HepG2 (cell line): Measurements from ENCODE around the gene SIRT1. TPM values are rescaled to one million over a fixed set of nuclear protein-coding genes. Genes with fewer than 3 reads are reported as not detected.

Experiments
- ATAC-seq: fragments of 200-7000 bp; cut with Tn5 transposase; 3 replicates; pipeline ENCODE4 v1.9.1; 2020; ENCODE audit warnings: mild to moderate bottlenecking, moderate library complexity
- BruUV-seq: library from RNA; stranded (reverse); fragments of 400-500 nt; replicated peaks from 2 replicates; lab custom pipeline; 2021; lab: Mats Ljungman, UMichigan
- CTCF ChIA-PET: fragments of 300-600 bp; formaldehyde crosslinking; extraction: SDS; loops from one replicate; lab custom pipeline; 2021; ENCODE audit warnings: low total read pairs, inconsistent platforms, low intra/inter-chr PET ratio; lab: Yijun Ruan, JAX
- POLR2A ChIA-PET: fragments of 350-600 bp; sonication (Branson Sonifier 250); formaldehyde crosslinking; loops from one replicate; lab custom pipeline; 2020; ENCODE audit warnings: antibody characterized with exemption, inconsistent platforms; lab: Yijun Ruan, JAX
- DNase-seq: peaks from one replicate; pipeline ENCODE4 v3.0.0-alpha.2; 2015; ENCODE audit warnings: low spot score
- FAIRE-seq: peaks from 3 replicates; lab custom pipeline; 2011; peaks lifted over from hg19 to GRCh38; lab: Jason Lieb, UNC
- H2AFZ ChIP-seq: one replicate; pipeline ENCODE4 v1.6.1; 2011; ENCODE audit warnings: low read length, inconsistent platforms
- H3K27ac ChIP-seq: fragments of 300-600 bp; 3 replicates; pipeline ENCODE4 v1.8.0; 2011; ENCODE audit warnings: mixed run types, mild to moderate bottlenecking, mixed read lengths, low read length, inconsistent platforms; ENCODE audit not compliant: insufficient read depth; ENCODE audit errors: extremely low read length
- H3K27me3 ChIP-seq, 2 experiments: fragments of 200-600 bp in 1 of 2; 2 replicates in 1 of 2; 3 replicates in 1 of 2; pipeline versions ENCODE4 v1.6.0 to v1.8.0; 2011; ENCODE audit warnings: low read length in 2 of 2, mild to moderate bottlenecking in 2 of 2, moderate library complexity in 2 of 2, inconsistent platforms in 1 of 2; ENCODE audit not compliant: insufficient read depth in 2 of 2, control insufficient read depth in 1 of 2
- H3K36me3 ChIP-seq, 2 experiments: fragments of 200-600 bp in 1 of 2; replicated peaks in 1 of 2; 2 replicates in 1 of 2; 3 replicates in 1 of 2; pipeline versions ENCODE4 v1.5.1 to v1.8.0; 2011; ENCODE audit warnings: low read length in 2 of 2, inconsistent platforms in 1 of 2; ENCODE audit not compliant: insufficient read depth in 2 of 2, control insufficient read depth in 1 of 2
- H3K4me1 ChIP-seq: 2 replicates; pipeline ENCODE4 v1.5.1; 2012; ENCODE audit warnings: low read length, inconsistent platforms; ENCODE audit not compliant: insufficient read depth
- H3K4me2 ChIP-seq: 2 replicates; pipeline ENCODE4 v1.6.0; 2011; ENCODE audit warnings: low read depth, low read length, inconsistent platforms
- H3K4me3 ChIP-seq, 3 experiments: fragments of 200-600 bp in 1 of 3; sonication (generic), shearing (Covaris generic) in 1 of 3; replicated peaks in 1 of 3; 2 replicates each; pipeline ENCODE4 v1.5.1; 2011 to 2016; ENCODE audit warnings: low read length in 3 of 3, inconsistent platforms in 2 of 3, low read depth in 2 of 3, mild to moderate bottlenecking in 2 of 3, control low read depth in 1 of 3, mixed read lengths in 1 of 3; ENCODE audit not compliant: insufficient read depth in 1 of 3
- H3K79me2 ChIP-seq: one replicate; pipeline ENCODE4 v1.6.1; 2011; ENCODE audit warnings: low read length, inconsistent platforms; ENCODE audit not compliant: insufficient read depth
- H3K9ac ChIP-seq: 2 replicates; pipeline ENCODE4 v1.6.0; 2011; ENCODE audit warnings: mild to moderate bottlenecking, low read depth, low read length, inconsistent platforms; ENCODE audit not compliant: insufficient read depth
- H3K9me3 ChIP-seq: 2 replicates; pipeline ENCODE4 v1.5.1; 2012; ENCODE audit warnings: mild to moderate bottlenecking, low read length
- H4K20me1 ChIP-seq: 2 replicates; pipeline ENCODE4 v1.6.0; 2011; ENCODE audit warnings: inconsistent platforms, mild to moderate bottlenecking, low read length, moderate library complexity; ENCODE audit not compliant: insufficient read depth
- BRD4 ChIP-seq: sonication (generic); formaldehyde crosslinking; IDR thresholded peaks from 2 replicates; pipeline ENCODE4 v1.4.0; 2020; ENCODE audit warnings: missing genetic modification reagents
- CHCHD3 ChIP-seq: sonication (generic); formaldehyde crosslinking; IDR thresholded peaks from 2 replicates; pipeline ENCODE4 v1.8.0; 2022; ENCODE audit warnings: mild to moderate bottlenecking, missing genetic modification reagents, moderate library complexity
- GATA4 ChIP-seq: sonication (generic); IDR thresholded peaks from 2 replicates; pipeline ENCODE4 v1.6.1; 2016; ENCODE audit warnings: antibody characterized with exemption, low read depth, borderline replicate concordance
- IRF2 ChIP-seq: IDR thresholded peaks from 2 replicates; pipeline ENCODE4 v1.6.1; 2018; ENCODE audit warnings: missing genetic modification reagents, missing compliant biosample characterization
- NCOA2 ChIP-seq: sonication (generic); formaldehyde crosslinking; IDR thresholded peaks from 2 replicates; pipeline ENCODE4 v1.8.0; 2022; ENCODE audit warnings: inconsistent platforms
- SOX6 ChIP-seq, 2 experiments: fragments of 450-650 bp in 1 of 2; sonication (generic) in 1 of 2; formaldehyde crosslinking in 1 of 2; IDR thresholded peaks; 2 replicates each; pipeline versions ENCODE4 v1.4.0 to v1.6.1; 2017 to 2020; ENCODE audit warnings: antibody characterized with exemption in 1 of 2, mild to moderate bottlenecking in 1 of 2, missing genetic modification reagents in 1 of 2
- SRY ChIP-seq: sonication (generic); formaldehyde crosslinking; IDR thresholded peaks from 2 replicates; pipeline ENCODE4 v1.8.0; 2022; ENCODE audit warnings: mild to moderate bottlenecking, missing genetic modification reagents
- YY1 ChIP-seq: IDR thresholded peaks from 2 replicates; pipeline ENCODE4 v1.6.1; 2011; ENCODE audit warnings: low read length, low read depth, moderate library complexity, mild to moderate bottlenecking; ENCODE audit not compliant: insufficient read depth, insufficient replicate concordance
- ZBTB8A ChIP-seq: sonication (generic); formaldehyde crosslinking; IDR thresholded peaks from 2 replicates; pipeline ENCODE4 v1.4.0; 2020; ENCODE audit warnings: mild to moderate bottlenecking, low read depth, missing genetic modification reagents, borderline replicate concordance
- ZFP62 ChIP-seq: sonication (generic); formaldehyde crosslinking; IDR thresholded peaks from 2 replicates; pipeline ENCODE4 v1.4.0; 2020; ENCODE audit warnings: missing genetic modification reagents
- ZNF180 ChIP-seq: sonication (generic); formaldehyde crosslinking; IDR thresholded peaks from 2 replicates; pipeline ENCODE4 v1.4.0; 2020; ENCODE audit warnings: low read depth, missing genetic modification reagents, borderline replicate concordance
- ZNF234 ChIP-seq: sonication (generic); formaldehyde crosslinking; conservative IDR thresholded peaks from 2 replicates; pipeline ENCODE4 v1.5.1; 2020; ENCODE audit warnings: mild to moderate bottlenecking, missing genetic modification reagents
- ZNF800 ChIP-seq: sonication (generic); formaldehyde crosslinking; IDR thresholded peaks from 2 replicates; pipeline ENCODE4 v1.4.0; 2020; ENCODE audit warnings: missing genetic modification reagents
- WGBS: methylation state at CpG from one replicate; pipeline ENCODE4 v1.1.6; 2017; ENCODE audit warnings: low lambda C conversion rate; 5-methylcytosine and 5-hydroxymethylcytosine counted together
- in situ Hi-C: cut with HindIII; loops from 2 replicates; pipeline ENCODE4 v1.10.0; 2017; ENCODE audit warnings: low pct_unique_long_range_greater_than_20kb; ENCODE audit not compliant: extremely low pct_ligation_motif_present
- intact Hi-C: fragments of 100-400 bp; cut with micrococcal nuclease; formaldehyde crosslinking; loops from one replicate; pipeline ENCODE4 v1.10.0; 2022; ENCODE audit not compliant: unreplicated experiment
- polyA plus RNA-seq, 8 experiments: library from polyadenylated mRNA; depleted of rRNA in 3 of 8; stranded (reverse) in 7 of 8; unstranded in 1 of 8; fragments of >200 nt; fragmentation: Illumina TruSeq in 4 of 8; extraction: Trizol in 4 of 8; gene quantifications; 2 replicates each; pipeline versions ENCODE4 v1.2.1 to v1.2.3, GENCODE V29; 2011 to 2016; ENCODE audit warnings: low read depth in 4 of 8, missing spikeins in 1 of 8, mixed read lengths in 1 of 8; ENCODE audit not compliant: insufficient read depth in 1 of 8
- total RNA-seq, 5 experiments: library from RNA; depleted of rRNA; stranded (reverse); fragments of >200 nt; fragmentation: Illumina TruSeq; extraction: Trizol; gene quantifications; 2 replicates each; pipeline ENCODE4 v1.2.3, GENCODE V29; 2016; ENCODE audit warnings: low read depth in 1 of 5
- TF ChIP-seq, protein P1 (sequence below): IDR thresholded peaks from 2 replicates; pipeline ENCODE4 v1.6.1; 2016
- TF ChIP-seq, protein P2 (sequence below), 2 experiments: sonication (generic) in 1 of 2; formaldehyde crosslinking in 1 of 2; IDR thresholded peaks; 2 replicates each; pipeline versions ENCODE4 v1.4.0 to v1.6.1; 2018 to 2020; ENCODE audit warnings: missing genetic modification reagents in 2 of 2, borderline replicate concordance in 1 of 2, low read depth in 1 of 2, mild to moderate bottlenecking in 1 of 2, missing biosample characterization in 1 of 2
- TF ChIP-seq, protein P3 (sequence below): sonication (generic); formaldehyde crosslinking; IDR thresholded peaks from 2 replicates; pipeline ENCODE4 v1.4.0; 2020; ENCODE audit warnings: missing genetic modification reagents

SIRT1 gene
- total and polyA plus RNA-seq, 2 of the 13 experiments (the other 11 are each of a cell fraction or from before 2014, with no cell fraction given), result 9.4 to 10.2 TPM

GRCh38 chr10:67863094-67863493 is 21.4 kb upstream of the SIRT1 start:
- in situ Hi-C loops (loop anchor here (25.0 kb wide), 1 partner anchor 449 kb away; no protein-coding TSS in a partner anchor), intact Hi-C loops (loop anchor here (10.0 kb wide), 1 partner anchor 442 kb away; no protein-coding TSS in a partner anchor)
- no peak overlapping the region for H3K4me3 ChIP-seq
- H3K36me3 ChIP-seq, result no peaks in the 10 kb centered on the region
- no peak overlapping the region for H3K27ac ChIP-seq
- no peak overlapping the region for H3K9ac ChIP-seq
- DNase-seq (no peak), FAIRE-seq (no peak), ATAC-seq (no peak)
- TF ChIP-seq YY1, result no peak
- TF ChIP-seq SOX6 (IDR thresholded peaks at IDR 0.05), result no peak
- no peak for TF ChIP-seq SOX6 (CRISPR knock-in tag; IDR thresholded peaks at IDR 0.05)
- no peak for TF ChIP-seq ZNF234
- no peak for TF ChIP-seq BRD4
- no peak for TF ChIP-seq ZBTB8A (CRISPR knock-in tag)
- TF ChIP-seq IRF2 (CRISPR knock-in tag), result no peak
- TF ChIP-seq, protein P1, sequence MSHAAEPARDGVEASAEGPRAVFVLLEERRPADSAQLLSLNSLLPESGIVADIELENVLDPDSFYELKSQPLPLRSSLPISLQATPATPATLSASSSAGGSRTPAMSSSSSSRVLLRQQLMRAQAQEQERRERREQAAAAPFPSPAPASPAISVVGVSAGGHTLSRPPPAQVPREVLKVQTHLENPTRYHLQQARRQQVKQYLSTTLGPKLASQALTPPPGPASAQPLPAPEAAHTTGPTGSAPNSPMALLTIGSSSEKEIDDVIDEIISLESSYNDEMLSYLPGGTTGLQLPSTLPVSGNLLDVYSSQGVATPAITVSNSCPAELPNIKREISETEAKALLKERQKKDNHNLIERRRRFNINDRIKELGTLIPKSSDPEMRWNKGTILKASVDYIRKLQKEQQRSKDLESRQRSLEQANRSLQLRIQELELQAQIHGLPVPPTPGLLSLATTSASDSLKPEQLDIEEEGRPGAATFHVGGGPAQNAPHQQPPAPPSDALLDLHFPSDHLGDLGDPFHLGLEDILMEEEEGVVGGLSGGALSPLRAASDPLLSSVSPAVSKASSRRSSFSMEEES, result no peak
- TF ChIP-seq, protein P2, sequence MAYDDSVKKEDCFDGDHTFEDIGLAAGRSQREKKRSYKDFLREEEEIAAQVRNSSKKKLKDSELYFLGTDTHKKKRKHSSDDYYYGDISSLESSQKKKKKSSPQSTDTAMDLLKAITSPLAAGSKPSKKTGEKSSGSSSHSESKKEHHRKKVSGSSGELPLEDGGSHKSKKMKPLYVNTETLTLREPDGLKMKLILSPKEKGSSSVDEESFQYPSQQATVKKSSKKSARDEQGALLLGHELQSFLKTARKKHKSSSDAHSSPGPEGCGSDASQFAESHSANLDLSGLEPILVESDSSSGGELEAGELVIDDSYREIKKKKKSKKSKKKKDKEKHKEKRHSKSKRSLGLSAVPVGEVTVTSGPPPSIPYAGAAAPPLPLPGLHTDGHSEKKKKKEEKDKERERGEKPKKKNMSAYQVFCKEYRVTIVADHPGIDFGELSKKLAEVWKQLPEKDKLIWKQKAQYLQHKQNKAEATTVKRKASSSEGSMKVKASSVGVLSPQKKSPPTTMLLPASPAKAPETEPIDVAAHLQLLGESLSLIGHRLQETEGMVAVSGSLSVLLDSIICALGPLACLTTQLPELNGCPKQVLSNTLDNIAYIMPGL (CRISPR knock-in tag; IDR thresholded peaks at IDR 0.05; ENCODE audit: borderline replicate concordance in 1 of 2, low read depth in 1 of 2), result no peak
- TF ChIP-seq ZNF180 (CRISPR knock-in tag), result no peak
- no peak for TF ChIP-seq NCOA2 (CRISPR knock-in tag)
- no peak for TF ChIP-seq ZFP62 (CRISPR knock-in tag)
- no peak for TF ChIP-seq CHCHD3 (CRISPR knock-in tag)
- TF ChIP-seq, protein P3, sequence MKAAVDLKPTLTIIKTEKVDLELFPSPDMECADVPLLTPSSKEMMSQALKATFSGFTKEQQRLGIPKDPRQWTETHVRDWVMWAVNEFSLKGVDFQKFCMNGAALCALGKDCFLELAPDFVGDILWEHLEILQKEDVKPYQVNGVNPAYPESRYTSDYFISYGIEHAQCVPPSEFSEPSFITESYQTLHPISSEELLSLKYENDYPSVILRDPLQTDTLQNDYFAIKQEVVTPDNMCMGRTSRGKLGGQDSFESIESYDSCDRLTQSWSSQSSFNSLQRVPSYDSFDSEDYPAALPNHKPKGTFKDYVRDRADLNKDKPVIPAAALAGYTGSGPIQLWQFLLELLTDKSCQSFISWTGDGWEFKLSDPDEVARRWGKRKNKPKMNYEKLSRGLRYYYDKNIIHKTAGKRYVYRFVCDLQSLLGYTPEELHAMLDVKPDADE, result no peak
- TF ChIP-seq ZNF800, result no peak
- no peak for TF ChIP-seq SRY (CRISPR knock-in tag)
- no peak for TF ChIP-seq GATA4
- no peaks in the 10 kb centered on the region for H3K9me3 ChIP-seq
- POLR2A ChIA-PET, result no interaction called here
- 54% methylated on average over 2 of the region's 2 CpGs for WGBS
- no peaks in the 10 kb centered on the region; a peak in 1 of 5 replicates for H3K27me3 ChIP-seq
- H3K4me1 ChIP-seq, result peaks cover 4% of the 10 kb centered on the region; the same call in 1 of the 2 replicates
- CTCF ChIA-PET, result no interaction called here
- no TSS peak for BruUV-seq
- H4K20me1 ChIP-seq, result no peaks in the 10 kb centered on the region
- no peaks in the 10 kb centered on the region for H3K79me2 ChIP-seq
- H3K4me2 ChIP-seq, result no peak overlapping the region
- H2AFZ ChIP-seq, result no peak overlapping the region
